ENCODE results near the gene KAT6B. TPM values are rescaled to one million over a fixed set of nuclear protein-coding genes. Genes with fewer than 3 reads are reported as not detected.

KAT6B gene
- total and polyA plus RNA-seq, 2 of the 8 experiments (the other 6 are each of a cell fraction or from before 2014, with no cell fraction given), result 7.3 to 30.8 TPM

DNA sequence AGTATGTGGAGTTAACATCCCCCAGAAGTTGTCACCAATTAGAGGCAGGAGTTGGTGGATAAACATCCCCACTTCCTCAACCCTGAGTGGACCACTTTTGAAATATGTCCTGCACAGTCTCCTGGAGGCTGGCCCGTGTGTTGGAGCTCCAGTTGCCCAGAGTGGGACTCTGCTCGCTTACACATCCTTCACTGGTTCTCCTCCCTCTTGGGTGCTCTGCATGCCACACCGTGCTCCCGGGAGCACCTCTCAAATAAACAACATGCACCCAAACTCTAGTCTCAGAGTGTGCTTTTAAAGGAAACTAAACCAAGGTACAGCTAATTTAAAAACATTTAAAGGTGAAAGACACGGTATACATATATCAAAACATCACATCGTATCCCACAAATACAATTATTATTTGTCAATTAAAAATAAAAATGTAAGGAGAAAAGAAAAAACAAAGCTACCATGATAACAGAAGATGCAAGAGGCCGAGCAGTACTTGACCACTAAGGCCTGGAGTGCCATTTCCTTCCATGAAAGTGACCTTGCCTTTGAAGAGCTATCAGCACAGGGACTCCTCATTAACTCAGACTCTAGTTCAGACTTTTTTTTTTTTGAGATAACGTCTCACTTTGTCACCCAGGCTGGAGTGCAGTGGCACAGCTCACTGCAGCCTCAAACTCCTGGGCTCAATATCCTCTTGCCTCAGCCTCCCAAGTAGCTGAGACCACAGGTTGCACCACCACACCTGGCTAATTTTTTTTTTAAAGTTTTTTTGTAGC is 237.2 kb downstream of the KAT6B start:
- H3K4ac ChIP-seq (replicated peaks; ENCODE audit: insufficient read length, low read depth, low read length), result no peak overlapping the region
- no peaks in the 10 kb centered on the region for H3K79me2 ChIP-seq (ENCODE audit: control insufficient read depth in 1 of 2, insufficient read depth in 2 of 2, low read length in 2 of 2)
- no peak overlapping the region for H2AFZ ChIP-seq (ENCODE audit: low read length)
- no peak overlapping the region for H3K4me3 ChIP-seq (ENCODE audit: extremely low read depth in 1 of 4, insufficient read depth in 2 of 4, low read depth in 3 of 4, low read length in 4 of 4)
- no peak overlapping the region for H2BK20ac ChIP-seq (ENCODE audit: low read length)
- H3K4me2 ChIP-seq (ENCODE audit: insufficient read depth in 1 of 2, low read depth in 2 of 2, low read length in 2 of 2), result no peak overlapping the region
- no peak overlapping the region for H2BK12ac ChIP-seq (ENCODE audit: low read depth, low read length)
- H3K79me1 ChIP-seq (ENCODE audit: low read depth, low read length), result no peaks in the 10 kb centered on the region
- ChIA-PET CTCF (ENCODE audit: partially characterized antibody) (interaction anchor here (0.6 to 2.4 kb wide), 9 partner anchors 19 to 268 kb away, joined by 3 to 8 read pairs (median 3); a partner anchor contains a TSS), POLR2A (ENCODE audit: partially characterized antibody) (interaction anchor here (0.6 to 0.8 kb wide), 2 partner anchors 21 to 244 kb away, joined by 3 read pairs; no protein-coding TSS in a partner anchor)
- DNase-seq (ENCODE audit: low read depth in 1 of 2, low spot score in 2 of 2) (no peak), FAIRE-seq (no peak)
- H4K91ac ChIP-seq (replicated peaks; ENCODE audit: insufficient read length, low read length), result no peak overlapping the region
- no peaks in the 10 kb centered on the region for H4K20me1 ChIP-seq (replicated peaks in 1 of 2; ENCODE audit: control insufficient read depth in 1 of 2, insufficient read depth in 2 of 2, low read length in 2 of 2)
- no peak overlapping the region for H2AK5ac ChIP-seq (ENCODE audit: low read depth, low read length)
- H3K36me3 ChIP-seq (ENCODE audit: control insufficient read depth in 2 of 4, insufficient read depth in 4 of 4, low read length in 3 of 4), result no peaks in the 10 kb centered on the region
- no peak for TF ChIP-seq SUZ12 (IDR thresholded peaks at IDR 0.05; ENCODE audit: low read length)
- TF ChIP-seq RBBP5 (IDR thresholded peaks at IDR 0.05; ENCODE audit: borderline replicate concordance, low read depth, low read length), result no peak
- no peak for TF ChIP-seq SIRT6 (IDR thresholded peaks at IDR 0.05; ENCODE audit: low read length)
- H3K56ac ChIP-seq (replicated peaks; ENCODE audit: insufficient read length, low read depth, low read length), result no peak overlapping the region
- no peaks in the 10 kb centered on the region for H3K27me3 ChIP-seq (replicated peaks in 1 of 4; ENCODE audit: control insufficient read depth in 3 of 4, extremely low read depth in 1 of 4, insufficient read depth in 3 of 4, low read length in 3 of 4)
- no peaks in the 10 kb centered on the region for H3K9me3 ChIP-seq (ENCODE audit: insufficient read depth in 2 of 2, low read depth in 1 of 2, low read length in 1 of 2)
- H2BK120ac ChIP-seq (replicated peaks; ENCODE audit: low read depth, low read length), result no peak overlapping the region
- H3K14ac ChIP-seq (ENCODE audit: insufficient read length), result no peak overlapping the region
- no peaks in the 10 kb centered on the region; a peak in 2 of 7 replicates for H3K4me1 ChIP-seq (replicated peaks in 1 of 4; ENCODE audit: control insufficient read depth in 3 of 4, insufficient read depth in 4 of 4, low read length in 3 of 4)
- no peaks in the 10 kb centered on the region; the same call in 1 of the 2 replicates for H3K23me2 ChIP-seq (ENCODE audit: low read depth, low read length)
- no peak overlapping the region for H4K8ac ChIP-seq (ENCODE audit: extremely low read depth, insufficient read depth, low read length)
- 90% methylated on average over 8 of the region's 8 CpGs; no CpG with 5 or more reads in 1 of the 2 experiments for WGBS, 2 experiments (ENCODE audit: extremely low coverage in 1 of 2, insufficient coverage in 1 of 2, insufficient read length in 1 of 2, insufficient replicate concordance in 2 of 2, low coverage in 1 of 2, low lambda C conversion rate in 2 of 2, missing lambda C conversion rate in 1 of 2)
- no peak overlapping the region for H3K23ac ChIP-seq (ENCODE audit: insufficient read length)
- no peak overlapping the region for H2BK15ac ChIP-seq (ENCODE audit: low read length)
- H3K18ac ChIP-seq (ENCODE audit: extremely low read depth, low read length), result no peak overlapping the region
- H4K5ac ChIP-seq (ENCODE audit: insufficient read length, low read depth, low read length), result no peak overlapping the region
- H2BK5ac ChIP-seq (ENCODE audit: low read depth, low read length), result no peak overlapping the region
- no peak overlapping the region for H3K27ac ChIP-seq (ENCODE audit: low read depth, low read length)
- H3K9ac ChIP-seq (replicated peaks in 1 of 4; ENCODE audit: extremely low read depth in 1 of 4, low read depth in 3 of 4, low read length in 3 of 4), result no peak overlapping the region

Data from H1 (cell line).